HG03196 (cell line): ENCODE measurements around the gene KIAA0319L.

ENCODE experiments used
- ATAC-seq: cut with Tn5 transposase; IDR thresholded peaks from one replicate; pipeline ENCODE4 v1.9.1; 2021; ENCODE audit not compliant: unreplicated experiment

KIAA0319L gene

DNA sequence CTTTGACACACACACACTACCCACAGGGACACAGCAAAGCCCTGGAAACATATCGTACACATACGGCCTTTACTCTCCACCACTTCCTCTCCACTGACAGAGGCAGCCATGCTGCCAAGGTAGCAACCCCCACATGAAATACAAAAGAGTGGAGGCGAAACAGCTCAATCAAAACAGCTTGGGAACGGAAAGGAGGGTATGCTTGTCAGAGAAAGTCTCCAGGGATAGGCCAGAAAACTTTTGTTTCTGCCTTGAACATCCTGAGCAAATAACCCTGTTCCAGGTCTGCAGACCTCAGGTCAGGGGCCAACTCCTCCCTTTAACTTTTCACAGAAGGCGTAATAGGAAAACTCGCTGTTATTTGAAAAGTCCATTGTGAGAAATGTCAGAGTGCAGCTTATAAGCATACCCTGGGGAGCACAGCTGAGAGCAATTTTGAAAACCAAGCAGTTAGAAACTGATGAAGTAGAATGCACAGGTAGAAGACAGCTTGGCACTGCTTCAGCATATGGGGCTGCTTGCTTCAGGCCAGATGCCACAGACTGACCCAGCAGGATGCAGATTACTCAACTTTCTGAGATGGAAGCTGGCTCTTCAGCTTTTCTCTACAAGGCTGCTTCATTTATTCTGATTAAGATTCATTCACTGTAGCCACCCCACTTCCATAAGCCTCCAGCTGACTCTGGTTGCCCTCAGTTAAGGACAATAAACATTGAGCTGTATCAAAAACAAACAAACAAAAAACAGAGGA lies 18.0 kb downstream of the KIAA0319L start:
- no peak for ATAC-seq

GRCh38 chr1:35537806-35538205 lies 19.4 kb downstream of the KIAA0319L start:
- ATAC-seq = no peak

GRCh38 chr1:35536556-35537162 lies 20.5 kb downstream of the KIAA0319L start:
- ATAC-seq = no peak

DNA sequence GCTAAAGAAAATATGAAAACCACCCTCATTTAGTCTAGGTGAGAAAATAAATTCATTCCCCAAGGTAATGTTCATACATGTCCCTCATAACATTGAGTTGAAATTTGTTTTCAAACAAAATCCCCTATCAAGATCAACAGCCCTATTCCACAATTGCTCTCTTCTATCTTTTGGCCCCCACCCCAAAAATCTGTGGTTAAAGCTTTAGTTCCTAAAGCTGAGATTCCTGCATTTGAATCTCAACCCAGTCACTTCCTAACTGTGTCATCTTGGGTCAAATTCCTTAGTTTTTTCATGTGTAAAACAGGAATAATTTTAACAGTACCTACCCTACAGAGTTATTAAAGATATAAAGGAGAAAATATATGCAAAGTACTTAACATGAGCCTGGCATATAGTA lies 22.0 kb downstream of the KIAA0319L start:
- no peak for ATAC-seq

- ATAC-seq = no peak
These were observed 23.6 kb downstream of the KIAA0319L start for GRCh38 chr1:35533586-35533985.

- no peak for ATAC-seq
These were observed 24.5 kb downstream of the KIAA0319L start for GRCh38 chr1:35532497-35533223.

DNA sequence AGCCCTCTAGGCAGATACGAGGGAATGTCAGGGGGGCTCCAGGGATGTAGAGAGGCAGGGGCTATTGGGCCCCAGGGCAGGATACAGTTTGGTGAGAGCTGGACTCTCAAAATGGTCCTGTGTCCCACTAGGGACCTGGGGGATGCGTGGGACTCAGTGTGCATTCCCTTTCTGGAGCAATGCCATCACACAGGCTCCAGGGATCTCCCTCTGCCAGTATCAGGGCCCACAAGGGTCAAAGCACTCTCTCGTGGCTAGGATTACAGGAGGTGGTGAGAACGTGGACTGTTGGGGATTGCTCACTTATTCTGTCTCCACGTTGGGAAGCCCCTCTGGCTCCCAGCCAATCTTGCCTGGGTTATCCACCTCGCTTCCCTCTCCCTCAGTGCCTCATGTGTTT lies 25.8 kb downstream of the KIAA0319L start:
- no peak for ATAC-seq

DNA sequence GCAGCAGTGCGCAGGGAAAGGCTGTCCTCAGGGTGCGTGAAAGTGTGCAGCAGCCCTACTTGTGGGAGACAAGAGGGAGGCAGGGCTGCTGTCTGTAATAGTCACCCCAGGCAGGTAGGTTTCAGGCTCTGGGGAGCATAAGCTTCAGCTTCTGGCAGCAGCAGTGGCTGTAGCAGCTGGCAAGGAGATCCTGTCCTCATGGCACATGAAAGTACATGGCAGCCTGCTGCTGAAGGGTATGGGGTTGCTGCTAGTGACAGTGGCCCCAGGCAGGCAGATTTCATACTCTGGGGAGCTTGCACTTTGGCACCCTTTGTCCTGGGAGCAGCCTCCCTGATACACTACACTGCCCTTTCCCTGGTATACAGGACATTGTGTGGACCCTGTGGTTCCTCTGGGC lies 26.3 kb downstream of the KIAA0319L start:
- no peak for ATAC-seq

GRCh38 chr1:35530168-35530567 lies 27.0 kb downstream of the KIAA0319L start:
- no peak for ATAC-seq

- no peak for ATAC-seq
These were observed 33.1 kb downstream of the KIAA0319L start for GRCh38 chr1:35524106-35524505.

- no peak for ATAC-seq
These were observed 37.8 kb downstream of the KIAA0319L start for GRCh38 chr1:35519432-35519831.

DNA sequence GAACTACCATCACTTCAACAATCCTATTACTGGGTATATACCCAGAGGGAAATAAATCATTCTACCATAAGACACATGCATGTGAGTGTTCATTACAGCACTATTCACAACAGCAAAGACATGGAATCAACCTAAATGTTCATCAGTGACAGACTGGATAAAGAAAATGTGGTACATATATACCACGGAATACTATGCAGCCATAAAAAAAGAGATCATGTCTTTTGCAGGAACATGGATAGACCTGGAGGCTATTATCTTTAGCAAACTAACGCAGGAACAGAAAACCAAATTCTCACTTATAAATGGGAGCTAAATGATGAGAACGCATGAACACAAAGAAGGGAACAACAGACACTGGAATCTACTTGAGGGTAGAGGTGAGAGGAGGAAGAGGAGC lies 39.0 kb downstream of the KIAA0319L start:
- no peak for ATAC-seq

DNA sequence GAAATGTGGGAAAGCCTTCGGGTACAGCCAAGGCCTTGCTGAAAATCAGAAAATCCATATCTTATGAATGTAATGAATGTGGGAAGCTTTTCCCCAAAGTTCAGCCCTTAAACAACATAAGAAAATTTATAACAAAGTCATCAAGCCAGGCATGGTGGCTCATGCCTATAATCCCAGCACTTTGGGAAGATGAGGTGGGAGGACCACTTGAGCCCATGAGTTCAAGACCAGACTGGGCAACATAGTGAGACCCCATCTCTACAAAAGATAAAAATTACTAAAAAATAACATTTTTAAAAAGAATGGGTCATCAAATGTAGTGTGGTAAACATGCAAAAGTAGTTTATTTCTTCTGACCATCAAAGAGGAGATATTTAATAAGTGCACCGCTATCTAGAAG lies 45.9 kb downstream of the KIAA0319L start:
- no peak for ATAC-seq

- no peak for ATAC-seq
These were observed 47.6 kb downstream of the KIAA0319L start for GRCh38 chr1:35509558-35509957.

DNA sequence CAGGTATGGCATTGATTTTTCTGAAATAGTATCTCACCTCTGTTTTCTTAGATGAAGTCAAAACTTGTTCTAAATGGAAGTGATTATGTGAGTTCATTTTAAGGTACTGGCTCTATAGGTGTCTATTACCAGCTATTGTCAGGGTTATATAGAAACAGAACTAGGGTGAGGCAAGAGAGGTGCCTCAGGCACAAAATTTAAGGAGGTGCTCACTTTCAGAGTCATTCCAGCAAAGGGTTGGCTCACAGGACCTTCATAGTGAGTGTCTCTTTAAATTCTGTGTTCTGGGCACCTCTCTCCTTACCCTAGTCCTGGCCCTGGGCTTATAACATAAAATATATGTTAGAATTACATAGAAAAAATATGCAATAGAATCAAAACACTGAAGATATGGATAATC lies 49.3 kb downstream of the KIAA0319L start:
- ATAC-seq = no peak

GRCh38 chr1:35506960-35507912 lies 50.0 kb downstream of the KIAA0319L start:
- no peak for ATAC-seq

GRCh38 chr1:35505911-35506798 lies 51.0 kb downstream of the KIAA0319L start:
- ATAC-seq = peak; percentile 58

- no peak for ATAC-seq
These were observed 55.0 kb downstream of the KIAA0319L start for GRCh38 chr1:35502242-35502641.

DNA sequence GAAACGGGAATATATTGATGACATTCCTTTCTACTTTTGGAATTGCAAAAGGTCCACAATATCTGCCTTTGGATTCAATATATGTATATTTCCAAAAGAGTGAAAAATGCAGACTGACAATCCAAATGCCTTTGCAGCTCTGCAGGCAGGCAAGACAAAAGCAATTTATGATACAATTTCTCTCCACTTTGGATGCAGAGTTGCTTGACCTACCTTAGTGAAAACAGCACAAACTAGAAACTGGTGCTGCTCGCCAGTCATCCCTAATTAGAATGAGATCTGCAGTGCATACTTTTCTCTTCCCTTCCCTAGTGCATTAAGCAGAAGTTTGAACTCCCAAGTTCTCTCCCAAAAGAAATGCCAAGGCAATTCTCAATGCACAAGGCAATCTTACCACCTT lies 56.8 kb downstream of the KIAA0319L start:
- ATAC-seq = no peak

DNA sequence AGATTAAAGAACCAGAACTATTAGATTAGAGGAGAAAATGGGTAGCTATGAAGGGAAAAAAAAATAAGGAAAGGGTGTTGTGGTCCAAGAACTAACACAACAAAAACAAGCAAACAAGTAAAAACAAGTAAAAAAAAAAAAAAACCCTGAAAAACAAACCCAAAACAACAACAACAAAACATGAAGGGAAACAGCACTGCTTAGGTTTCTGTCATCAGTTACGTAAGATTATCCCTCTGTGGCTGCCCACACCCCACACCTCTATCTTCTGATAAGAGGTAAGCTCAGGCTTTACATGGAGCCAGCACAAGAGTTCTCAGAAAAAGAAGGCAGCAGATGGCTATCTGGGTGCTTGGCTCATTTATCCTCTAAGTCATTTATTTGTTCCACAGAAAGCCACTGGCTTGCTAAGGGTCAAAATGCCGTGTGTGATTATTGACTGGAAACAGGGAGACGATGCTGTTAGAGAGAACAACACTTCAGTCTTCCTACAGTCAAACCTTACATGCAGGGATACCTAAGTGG lies 57.5 kb downstream of the KIAA0319L start:
- ATAC-seq = no peak
